HG03469 (cell line): ENCODE data around the gene SLC25A47.

Experiments
- ATAC-seq: cut with Tn5 transposase; IDR thresholded peaks from one replicate; pipeline ENCODE4 v1.9.1; 2021; ENCODE audit warnings: mild to moderate bottlenecking, moderate library complexity, moderate number of reproducible peaks; ENCODE audit not compliant: unreplicated experiment

Gene SLC25A47

GRCh38 chr14:100374270-100374669 is 51.1 kb downstream of the SLC25A47 start:
- ATAC-seq, result no peak

GRCh38 chr14:100374876-100375265 is 51.7 kb downstream of the SLC25A47 start:
- no peak for ATAC-seq

GRCh38 chr14:100375266-100375962 is 52.3 kb downstream of the SLC25A47 start:
- ATAC-seq, result no peak

GRCh38 chr14:100375963-100376735 is 53.0 kb downstream of the SLC25A47 start, which contains the start of gene WDR25:
TSS of gene WDR25 (plus strand) at chr14:100376485.
- peak; percentile 73 for ATAC-seq

GRCh38 chr14:100376751-100377171 is 53.6 kb downstream of the SLC25A47 start:
- no peak for ATAC-seq
